CD4-positive, alpha-beta T cell treated with Interleukin-6 for 4 hours (primary cell): Measurements from ENCODE around the gene POLN.
A peak's percentile ranks its signal among the peaks of the same experiment; 100 is the strongest.
"Not testable (repeated sequence)": the region's sequence is repeated elsewhere in the genome, so short reads cannot be mapped to it uniquely, and the experiment has no call there.

Source experiments
- DNase-seq: peaks from one replicate; pipeline ENCODE4 v3.0.0-alpha.2; 2020; ENCODE audit warnings: mixed read lengths

Gene POLN

GRCh38 chr4:2212831-2213230 lies 29.1 kb downstream of the POLN start:
- no peak for DNase-seq

DNA sequence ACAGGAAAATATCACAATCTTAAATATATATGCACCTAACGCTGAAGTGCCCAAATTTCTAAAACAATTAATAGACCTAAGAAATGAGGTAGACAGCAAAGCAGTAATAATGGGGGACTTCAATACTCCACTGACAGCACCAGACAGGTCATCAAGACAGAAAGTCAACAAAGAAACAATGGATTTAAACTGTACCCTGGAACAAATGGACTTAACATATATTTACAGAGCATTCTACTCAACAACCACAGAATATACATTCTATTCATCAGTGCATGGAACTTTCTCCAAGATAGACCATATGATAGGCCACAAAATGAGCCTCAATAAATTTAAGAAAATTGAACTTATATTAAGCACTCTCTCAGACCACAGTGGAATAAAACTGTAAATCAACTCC lies 39.1 kb downstream of the POLN start:
- DNase-seq, result not testable (repeated sequence)

- DNase-seq, result no peak
Measured at GRCh38 chr4:2194496-2194895, 47.4 kb downstream of the POLN start.

DNA sequence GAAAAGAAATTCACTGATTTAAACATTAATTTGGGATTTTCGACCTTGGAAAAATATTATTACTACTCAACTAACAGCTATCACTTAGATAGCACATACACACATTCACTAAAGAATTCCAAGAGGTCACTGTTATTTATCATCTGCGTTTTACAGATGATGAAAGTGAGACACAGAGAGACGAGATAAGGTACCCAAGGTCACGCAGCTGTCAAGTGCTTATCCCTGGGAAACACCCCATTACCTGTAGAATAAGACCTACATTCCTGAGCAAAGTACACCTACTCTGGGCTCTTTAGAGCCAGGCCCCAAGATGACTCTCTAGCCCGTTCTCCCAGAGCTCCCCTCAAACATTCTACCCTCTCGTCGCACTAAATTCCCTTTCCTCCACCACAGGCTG lies 48.6 kb downstream of the POLN start:
- DNase-seq, result no peak

GRCh38 chr4:2186865-2187172 lies 55.1 kb downstream of the POLN start:
- DNase-seq, result no peak

GRCh38 chr4:2186133-2186864 lies 55.6 kb downstream of the POLN start:
- DNase-seq, result no peak

- no peak for DNase-seq
Measured at GRCh38 chr4:2183394-2183793, 58.5 kb downstream of the POLN start.

DNA sequence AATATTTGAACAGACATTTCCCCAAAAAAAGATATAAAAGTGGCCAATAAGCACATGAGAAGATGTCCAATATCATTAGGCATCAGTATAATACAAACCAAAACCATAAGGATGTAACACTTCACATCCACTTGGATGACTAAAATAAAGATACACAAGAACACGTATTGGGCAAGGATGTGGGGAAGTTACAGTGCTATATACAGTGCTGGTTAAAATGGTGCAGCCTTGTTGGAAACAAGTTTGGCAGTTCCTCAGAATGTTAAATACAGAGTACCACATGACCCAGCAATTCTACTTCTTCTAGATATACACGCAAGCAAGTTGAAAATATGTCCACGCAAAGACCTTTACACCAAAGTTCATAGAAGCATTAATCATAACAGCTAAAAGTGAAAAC lies 58.9 kb downstream of the POLN start:
- no peak for DNase-seq

DNA sequence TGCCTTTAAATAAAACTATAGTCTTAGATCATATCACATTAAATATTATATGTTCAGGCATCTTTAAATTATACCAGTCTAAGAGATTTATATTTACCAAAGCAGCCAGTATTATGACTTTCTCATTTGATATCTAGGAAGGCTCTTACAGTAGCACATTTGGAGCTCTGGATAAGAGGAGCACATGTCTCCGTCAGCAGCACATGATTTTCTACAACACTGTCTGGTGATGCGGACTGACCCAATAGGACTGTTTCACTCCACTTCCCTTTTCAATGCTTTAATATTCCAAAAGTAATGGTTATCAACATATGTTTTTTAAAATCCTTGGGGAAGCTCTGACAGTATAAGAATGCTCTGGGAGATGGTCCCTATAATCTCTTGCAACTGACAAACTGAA lies 61.5 kb downstream of the POLN start:
- DNase-seq, result no peak

GRCh38 chr4:2179717-2180116 lies 62.2 kb downstream of the POLN start:
- no peak for DNase-seq

DNA sequence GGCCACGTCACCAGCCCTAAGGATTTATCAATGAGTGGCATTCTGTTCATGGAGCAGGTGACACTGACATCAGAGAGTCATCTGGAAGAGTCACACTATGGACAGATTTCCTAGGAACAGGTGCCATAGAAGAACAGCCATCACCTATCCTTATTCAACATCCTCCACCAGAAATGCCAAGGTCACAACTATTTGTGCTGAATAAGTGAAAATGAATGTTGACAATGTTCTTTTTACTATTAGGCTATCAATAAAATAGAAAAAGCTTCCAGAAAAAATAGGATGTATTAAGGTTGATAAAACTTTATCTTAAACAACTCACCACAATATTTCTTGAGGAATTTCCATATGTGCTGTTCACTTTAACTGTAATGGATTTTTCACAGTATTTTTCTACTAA lies 62.9 kb downstream of the POLN start:
- DNase-seq, result no peak

GRCh38 chr4:2177443-2178093 lies 64.4 kb downstream of the POLN start:
- no peak for DNase-seq

GRCh38 chr4:2175990-2176698 lies 65.8 kb downstream of the POLN start:
- no peak for DNase-seq

GRCh38 chr4:2174061-2174460 lies 67.9 kb downstream of the POLN start:
- no peak for DNase-seq

DNA sequence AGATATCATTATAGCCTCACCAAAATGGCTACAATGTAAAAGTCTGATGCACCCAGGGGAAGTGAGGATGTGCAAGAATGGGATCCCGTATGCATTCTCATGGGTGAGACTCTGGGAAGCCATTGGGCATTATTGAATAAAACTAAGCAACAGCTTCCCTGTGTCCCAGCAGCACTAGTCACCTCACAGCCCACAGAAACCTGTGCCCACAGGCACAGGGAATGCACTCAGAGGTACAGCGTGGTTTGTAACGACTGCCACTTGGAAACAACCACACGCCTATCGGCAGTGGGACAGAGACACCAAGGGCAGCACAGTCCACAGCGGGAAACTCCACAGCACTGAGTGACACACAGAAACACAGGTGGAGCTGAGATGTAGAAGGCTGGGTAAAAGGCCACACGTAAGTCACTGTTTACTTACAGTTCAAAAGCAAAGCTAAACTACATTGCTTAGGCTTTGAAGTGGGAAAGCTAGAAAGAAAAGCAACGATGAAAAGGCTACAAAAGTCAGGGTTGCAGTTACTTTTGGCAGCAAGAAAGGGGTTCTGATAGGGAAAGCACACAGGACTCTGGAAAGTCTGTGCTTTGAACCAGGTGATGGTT lies 69.2 kb downstream of the POLN start:
- peak; percentile 7 for DNase-seq

DNA sequence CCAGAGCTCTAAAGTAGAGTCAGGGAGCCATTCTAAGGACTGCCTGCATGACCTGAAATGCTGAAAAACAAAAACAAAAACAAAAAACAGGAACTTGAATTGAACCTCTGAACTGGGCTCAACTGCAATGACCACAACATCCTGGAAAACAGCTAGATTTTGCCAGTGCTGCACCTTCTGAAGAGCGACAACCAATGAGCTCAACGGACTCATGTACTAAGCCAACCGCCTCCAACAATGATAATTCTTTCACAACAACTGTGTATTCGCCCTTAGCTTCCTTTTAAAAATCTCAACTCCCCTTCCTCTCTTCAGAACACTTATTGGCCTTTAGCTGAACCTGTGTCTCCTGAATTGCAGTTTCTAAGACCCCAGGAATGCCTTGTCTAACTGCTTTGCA lies 69.8 kb downstream of the POLN start:
- no peak for DNase-seq

DNA sequence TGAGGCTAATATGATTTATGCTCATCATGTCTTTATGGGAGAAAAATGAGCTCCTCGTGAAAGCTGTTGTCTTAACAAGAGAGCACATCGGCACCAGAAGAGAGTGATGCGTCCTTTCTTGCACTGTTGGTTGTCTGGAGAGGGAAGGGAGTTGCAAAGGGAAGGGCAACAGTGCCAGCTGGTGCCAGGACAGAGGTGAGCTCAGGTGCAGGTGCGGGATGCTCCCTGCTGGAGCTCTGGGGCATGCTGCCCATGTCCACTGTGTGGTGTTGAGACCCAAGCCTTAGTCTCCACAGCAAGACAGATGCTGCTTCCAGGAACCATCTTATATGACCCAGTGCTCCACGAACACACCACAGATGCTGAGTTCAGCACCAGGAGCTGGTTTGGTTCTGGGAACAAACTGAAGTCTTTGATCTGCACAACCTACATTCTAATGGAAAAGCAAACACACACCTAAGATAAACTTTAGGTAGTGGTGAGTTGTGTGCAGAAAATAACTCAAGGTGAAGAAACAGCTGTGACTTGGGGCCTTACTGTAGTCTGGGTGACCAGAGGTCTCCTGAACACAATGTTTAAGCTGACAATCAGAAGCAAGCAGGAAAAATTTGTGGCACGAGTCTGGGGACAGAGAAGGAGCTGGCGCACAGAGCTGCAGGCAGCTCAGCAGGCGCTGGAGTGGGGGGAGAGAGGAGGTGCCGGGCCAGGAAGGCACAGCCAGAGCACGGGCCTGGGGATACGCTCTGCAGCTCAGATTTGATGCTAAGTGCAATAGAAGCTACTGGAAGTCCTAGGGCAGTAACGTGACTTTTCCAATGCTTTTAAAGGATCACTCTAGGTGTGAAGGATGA lies 73.2 kb downstream of the POLN start:
- DNase-seq, result no peak

DNA sequence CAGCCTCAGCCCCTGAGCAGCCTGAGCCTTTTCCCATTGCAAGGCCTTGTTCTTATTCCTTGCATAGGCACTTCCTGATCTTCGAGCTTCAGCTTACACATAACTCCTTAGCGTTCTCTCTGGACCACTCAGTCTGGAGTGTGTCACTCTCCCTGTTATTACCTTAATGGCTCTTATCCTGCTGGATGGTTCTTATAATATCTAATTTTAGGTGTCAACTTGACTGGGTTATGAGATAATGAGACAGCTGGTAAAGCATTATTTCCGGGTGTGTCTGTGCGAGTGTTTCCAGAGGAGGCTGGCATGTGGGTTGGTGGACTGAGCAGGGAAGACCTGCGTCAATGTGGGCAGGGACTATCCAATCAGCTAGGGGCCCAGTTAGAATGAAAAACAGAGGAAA lies 75.7 kb downstream of the POLN start:
- DNase-seq, result no peak

DNA sequence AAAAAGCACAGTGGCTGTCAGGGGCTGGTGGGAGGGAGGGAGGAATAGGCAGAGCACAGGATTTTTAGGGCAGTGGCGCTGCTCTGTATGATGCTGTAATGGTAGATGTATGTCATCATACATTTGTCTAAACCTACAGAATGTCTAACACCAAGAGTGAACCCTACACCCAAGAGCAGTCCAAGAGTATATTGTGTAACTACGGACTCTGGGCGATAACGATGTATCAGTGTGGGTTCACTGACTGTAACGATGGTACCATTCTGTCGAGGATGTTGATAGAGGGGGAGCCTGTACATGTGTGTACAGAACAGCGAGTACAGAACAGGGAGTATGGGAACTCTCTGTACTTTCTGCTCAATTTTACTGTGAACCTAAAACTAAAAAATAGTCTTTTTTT lies 76.5 kb downstream of the POLN start:
- no peak for DNase-seq

DNA sequence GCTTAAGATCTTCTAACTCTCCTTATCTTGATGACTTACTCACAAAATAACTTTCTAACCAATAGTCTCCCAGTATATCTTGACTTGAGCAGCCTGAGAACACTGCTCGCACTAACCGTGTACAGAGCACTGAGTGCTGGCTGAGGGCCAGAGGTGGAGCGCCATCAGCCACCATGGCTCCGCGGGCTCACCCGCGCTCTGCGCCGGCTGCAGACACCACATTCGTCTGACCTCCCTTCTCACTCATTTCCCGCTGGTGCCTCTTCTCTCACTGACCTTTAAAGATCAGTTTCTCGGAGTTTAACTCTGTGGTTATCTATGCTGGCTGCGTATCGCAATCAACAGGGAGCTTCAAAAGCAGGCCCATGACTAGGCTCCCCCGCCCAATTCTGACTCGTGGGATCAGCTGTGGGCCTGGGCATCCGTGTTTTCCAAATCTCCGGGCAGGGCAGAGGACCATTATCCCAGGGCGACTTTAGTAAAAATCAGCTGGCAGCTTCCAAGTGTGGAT lies 78.6 kb downstream of the POLN start:
- DNase-seq, result no peak

GRCh38 chr4:2161092-2161703 lies 80.7 kb downstream of the POLN start:
- not testable (repeated sequence) for DNase-seq

DNA sequence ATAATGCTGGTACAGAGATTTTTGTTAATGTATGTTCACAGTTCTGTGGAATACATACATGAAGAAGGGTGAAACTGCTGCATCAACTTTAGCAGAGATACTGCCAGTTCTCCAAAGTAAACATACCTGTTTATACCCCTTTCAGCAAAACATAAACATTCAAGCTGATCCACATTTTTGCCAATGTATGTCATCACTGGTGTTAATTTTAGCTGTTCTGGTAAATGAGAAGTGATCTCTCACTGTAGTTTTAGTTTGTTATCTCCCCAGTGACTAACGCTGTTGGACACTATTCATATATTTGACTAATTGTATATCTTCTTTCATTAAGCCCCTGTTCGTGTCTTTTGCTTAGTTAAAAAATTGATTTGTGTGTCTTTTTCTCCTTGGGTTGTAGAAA lies 82.0 kb downstream of the POLN start:
- DNase-seq, result no peak
